ENCODE measurements around the gene CCDC9B. TPM values are rescaled to one million over a fixed set of nuclear protein-coding genes. Genes with fewer than 3 reads are reported as not detected.

The CCDC9B gene
- total RNA-seq, 2 experiments from 2014 or later, result 1.4 to 2.3 TPM

DNA sequence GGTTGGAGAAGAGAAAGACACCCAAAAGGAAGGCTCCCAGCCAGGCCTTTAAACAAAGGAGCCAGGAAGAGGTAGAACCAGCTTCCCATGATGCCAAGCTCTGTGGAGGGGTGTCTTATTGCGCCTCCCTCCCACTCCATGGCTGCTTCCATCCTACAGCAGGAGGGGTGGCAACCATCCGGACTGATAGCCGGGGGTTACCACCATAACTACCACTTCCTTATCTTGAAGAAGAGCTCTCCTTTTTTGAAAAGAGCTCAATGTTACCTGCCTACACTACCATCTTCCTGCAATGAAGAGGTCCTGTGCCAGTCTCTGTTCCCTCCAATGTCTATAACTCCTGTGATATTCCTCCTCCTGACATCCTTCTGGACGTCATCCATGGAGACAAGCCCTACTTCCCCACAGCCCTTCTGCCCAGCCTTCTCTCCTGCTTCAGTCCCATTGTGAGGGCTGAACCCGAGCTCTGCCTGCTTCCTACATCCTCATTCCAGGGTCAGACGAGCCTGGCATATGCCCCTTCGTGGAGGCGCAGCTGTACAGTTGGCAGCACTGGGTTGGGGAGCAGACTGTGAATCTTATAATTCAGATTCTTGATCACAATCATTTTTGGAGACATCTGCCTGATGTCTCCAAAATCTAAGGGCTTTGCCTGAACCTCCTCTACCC lies 8.5 kb downstream of the CCDC9B start:
- TF ChIP-seq, protein P1, sequence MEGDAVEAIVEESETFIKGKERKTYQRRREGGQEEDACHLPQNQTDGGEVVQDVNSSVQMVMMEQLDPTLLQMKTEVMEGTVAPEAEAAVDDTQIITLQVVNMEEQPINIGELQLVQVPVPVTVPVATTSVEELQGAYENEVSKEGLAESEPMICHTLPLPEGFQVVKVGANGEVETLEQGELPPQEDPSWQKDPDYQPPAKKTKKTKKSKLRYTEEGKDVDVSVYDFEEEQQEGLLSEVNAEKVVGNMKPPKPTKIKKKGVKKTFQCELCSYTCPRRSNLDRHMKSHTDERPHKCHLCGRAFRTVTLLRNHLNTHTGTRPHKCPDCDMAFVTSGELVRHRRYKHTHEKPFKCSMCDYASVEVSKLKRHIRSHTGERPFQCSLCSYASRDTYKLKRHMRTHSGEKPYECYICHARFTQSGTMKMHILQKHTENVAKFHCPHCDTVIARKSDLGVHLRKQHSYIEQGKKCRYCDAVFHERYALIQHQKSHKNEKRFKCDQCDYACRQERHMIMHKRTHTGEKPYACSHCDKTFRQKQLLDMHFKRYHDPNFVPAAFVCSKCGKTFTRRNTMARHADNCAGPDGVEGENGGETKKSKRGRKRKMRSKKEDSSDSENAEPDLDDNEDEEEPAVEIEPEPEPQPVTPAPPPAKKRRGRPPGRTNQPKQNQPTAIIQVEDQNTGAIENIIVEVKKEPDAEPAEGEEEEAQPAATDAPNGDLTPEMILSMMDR (IDR thresholded peaks at IDR 0.05), result no peak
- ATAC-seq (no peak), DNase-seq (no peak)
- Mint-ChIP-seq H3K4me1 (ENCODE audit: low read depth) (peaks cover 15% of the 10 kb centered on the region), H3K4me3 (no peak overlapping the region), H3K27me3 (no peaks in the 10 kb centered on the region), H3K27ac (no peak overlapping the region), H3K36me3 (ENCODE audit: low read depth) (no peaks in the 10 kb centered on the region), H3K9me3 (no peaks in the 10 kb centered on the region)
- intact Hi-C loops (cut with micrococcal nuclease), result no loop called here
- POLR2A ChIA-PET, result interaction anchor here (1.0 to 1.8 kb wide), 2 partner anchors 10 to 47 kb away, joined by 3 to 5 read pairs; no protein-coding TSS in a partner anchor
- CTCF ChIA-PET, result interaction anchor here (1.0 to 10.8 kb wide), 6 partner anchors 9 to 90 kb away, joined by 4 to 219 read pairs (median 9); partner anchors contain the start of genes CCDC9B and INAFM2

DNA sequence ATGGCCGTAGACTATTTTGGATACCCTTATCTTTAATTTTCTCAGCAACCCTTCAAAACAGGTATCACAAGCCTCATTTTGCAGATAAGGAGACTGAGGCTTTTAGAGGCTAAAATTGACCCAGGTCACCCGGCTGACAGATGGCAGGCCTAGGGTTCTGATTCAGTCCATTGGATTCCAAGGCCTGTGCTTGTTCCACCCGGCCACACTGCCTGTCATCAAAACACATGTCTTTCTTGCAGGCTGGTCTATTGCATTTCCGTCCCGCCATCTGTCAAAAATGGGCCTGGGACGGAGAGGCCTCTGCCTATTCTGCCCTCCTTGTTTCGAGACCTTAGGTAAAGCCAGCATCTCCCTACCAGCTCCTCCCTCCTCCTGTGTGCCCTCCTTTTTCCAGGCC lies 9.1 kb downstream of the CCDC9B start:
- no peaks in the 10 kb centered on the region for H3K9me3 Mint-ChIP-seq
- POLR2A ChIA-PET, result interaction anchor here (1.8 kb wide), 1 partner anchor 9 kb away, joined by 5 read pairs; no protein-coding TSS in a partner anchor
- CTCF ChIA-PET, result interaction anchor here (1.0 to 10.8 kb wide), 6 partner anchors 8 to 90 kb away, joined by 4 to 219 read pairs (median 9); partner anchors contain the start of genes CCDC9B and INAFM2
- TF ChIP-seq, protein P1 (IDR thresholded peaks at IDR 0.05), result no peak
- H3K36me3 Mint-ChIP-seq (ENCODE audit: low read depth), result no peaks in the 10 kb centered on the region
- ATAC-seq, result no peak
- DNase-seq, result no peak
- no peak overlapping the region for H3K27ac Mint-ChIP-seq
- intact Hi-C loops (cut with micrococcal nuclease), result no loop called here
- no peak overlapping the region for H3K4me3 Mint-ChIP-seq
- H3K27me3 Mint-ChIP-seq, result no peaks in the 10 kb centered on the region
- peaks cover 18% of the 10 kb centered on the region for H3K4me1 Mint-ChIP-seq (ENCODE audit: low read depth)

DNA sequence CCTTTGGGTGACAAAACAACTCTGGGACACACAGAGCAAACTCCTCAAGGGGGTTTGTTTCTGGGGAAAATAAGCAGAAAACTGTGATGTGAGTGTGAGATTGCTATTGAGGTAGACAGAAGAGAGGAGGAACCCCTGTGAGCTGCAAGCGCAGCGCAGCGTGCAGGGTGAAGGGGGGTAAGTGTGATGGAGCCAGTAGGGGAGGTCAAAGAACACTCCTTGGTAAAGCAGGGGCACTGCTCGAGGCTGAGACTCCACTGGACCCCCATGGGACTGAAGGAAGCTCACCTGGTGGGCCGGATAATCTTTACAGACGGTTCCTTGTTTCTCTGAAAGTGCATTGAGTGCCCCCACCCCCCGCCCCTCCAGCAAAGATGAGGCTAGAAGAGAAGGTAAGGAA lies 9.7 kb downstream of the CCDC9B start:
- ChIA-PET POLR2A (no interaction called here), CTCF (interaction anchor here (1.6 to 9.1 kb wide), 2 partner anchors 10 to 91 kb away, joined by 6 to 201 read pairs; partner anchors contain the start of gene CCDC9B)
- H3K27ac Mint-ChIP-seq, result no peak overlapping the region
- H3K36me3 Mint-ChIP-seq (ENCODE audit: low read depth), result peaks cover under 1% of the 10 kb centered on the region
- H3K9me3 Mint-ChIP-seq, result no peaks in the 10 kb centered on the region
- H3K27me3 Mint-ChIP-seq, result no peaks in the 10 kb centered on the region
- H3K4me1 Mint-ChIP-seq (ENCODE audit: low read depth), result peaks cover 20% of the 10 kb centered on the region
- TF ChIP-seq, protein P1 (IDR thresholded peaks at IDR 0.05), result no peak
- H3K4me3 Mint-ChIP-seq, result no peak overlapping the region
- ATAC-seq (no peak), DNase-seq (no peak)
- intact Hi-C loops (cut with micrococcal nuclease), result no loop called here

DNA sequence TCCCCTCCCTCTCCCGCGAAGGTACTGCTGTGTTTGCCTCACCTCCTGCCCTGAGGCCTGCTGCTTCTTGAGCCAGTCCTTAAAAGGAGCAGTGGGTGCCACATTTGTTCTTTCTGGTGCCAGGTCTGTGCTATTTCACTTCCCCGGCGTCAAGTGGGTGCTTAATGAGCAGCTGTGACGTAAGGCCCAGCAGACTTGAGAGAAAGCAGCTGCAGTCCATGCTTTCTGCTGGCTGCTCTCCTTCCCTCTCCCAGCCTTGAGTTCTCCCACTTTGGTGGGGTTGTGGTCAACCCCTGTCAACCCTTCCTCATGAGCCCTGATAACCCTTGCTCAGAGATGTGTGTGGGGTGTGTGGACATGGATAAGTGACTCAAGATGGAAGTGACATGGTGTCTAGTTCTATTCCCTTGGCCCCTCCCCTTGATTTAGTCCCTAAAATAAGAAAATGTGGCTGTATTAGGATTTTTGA lies 10.3 kb downstream of the CCDC9B start:
- Mint-ChIP-seq H3K4me1 (ENCODE audit: low read depth) (peaks cover 27% of the 10 kb centered on the region), H3K4me3 (no peak overlapping the region), H3K27me3 (no peaks in the 10 kb centered on the region), H3K27ac (no peak overlapping the region), H3K36me3 (ENCODE audit: low read depth) (peaks cover 3% of the 10 kb centered on the region), H3K9me3 (no peaks in the 10 kb centered on the region)
- intact Hi-C loops (cut with micrococcal nuclease), result no loop called here
- no peak for ATAC-seq
- ChIA-PET POLR2A (no interaction called here), CTCF (interaction anchor here (6.3 to 9.1 kb wide), 2 partner anchors 10 to 20 kb away, joined by 44 to 201 read pairs; partner anchors contain the start of gene CCDC9B)
- TF ChIP-seq, protein P1 (IDR thresholded peaks at IDR 0.05), result no peak
- DNase-seq, result no peak

DNA sequence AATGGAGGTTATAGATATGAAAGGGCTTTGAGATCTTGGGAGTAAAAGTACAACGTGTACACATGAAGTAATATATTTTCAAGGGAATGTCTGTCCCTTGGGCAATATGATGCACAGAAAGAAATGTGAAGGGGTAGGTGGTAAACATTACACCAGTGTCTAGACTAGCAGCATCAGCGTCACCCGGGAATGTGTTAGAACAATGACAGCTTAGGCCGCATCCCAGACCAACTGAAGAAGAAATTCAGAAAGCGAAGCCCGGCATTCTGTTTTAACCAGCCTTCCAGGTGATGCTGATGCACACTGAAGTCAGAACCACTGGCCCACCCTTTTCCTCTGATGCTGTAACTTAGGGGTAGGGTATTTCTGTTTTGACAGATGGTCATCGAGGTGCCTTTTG lies 10.9 kb downstream of the CCDC9B start:
- DNase-seq, result no peak
- Mint-ChIP-seq H3K27me3 (no peaks in the 10 kb centered on the region), H3K36me3 (ENCODE audit: low read depth) (peaks cover 6% of the 10 kb centered on the region), H3K4me1 (ENCODE audit: low read depth) (peaks cover 32% of the 10 kb centered on the region), H3K27ac (no peak overlapping the region), H3K4me3 (no peak overlapping the region), H3K9me3 (no peaks in the 10 kb centered on the region)
- intact Hi-C loops (cut with micrococcal nuclease), result no loop called here
- TF ChIP-seq, protein P1 (IDR thresholded peaks at IDR 0.05), result no peak
- ChIA-PET CTCF (interaction anchor here (1.4 to 9.1 kb wide), 4 partner anchors 10 to 50 kb away, joined by 6 to 201 read pairs (median 26); partner anchors contain the start of gene CCDC9B), POLR2A (no interaction called here)
- ATAC-seq, result no peak

All from activated CD8-positive, alpha-beta T cell treated with anti-CD3 and anti-CD28 coated beads for 36 hours (primary cell).